Epithelial cell of umbilical artery (primary cell): ENCODE results near the gene HSPB2. TPM values are rescaled to one million over a fixed set of nuclear protein-coding genes. Genes with fewer than 3 reads are reported as not detected.

Experiments
- total RNA-seq: library from RNA; depleted of rRNA; stranded (reverse); fragments of >200 nt; gene quantifications from 2 replicates; pipeline ENCODE4 v1.2.3, GENCODE V29; 2014

Gene HSPB2
- not detected in 2 replicates for total RNA-seq

DNA sequence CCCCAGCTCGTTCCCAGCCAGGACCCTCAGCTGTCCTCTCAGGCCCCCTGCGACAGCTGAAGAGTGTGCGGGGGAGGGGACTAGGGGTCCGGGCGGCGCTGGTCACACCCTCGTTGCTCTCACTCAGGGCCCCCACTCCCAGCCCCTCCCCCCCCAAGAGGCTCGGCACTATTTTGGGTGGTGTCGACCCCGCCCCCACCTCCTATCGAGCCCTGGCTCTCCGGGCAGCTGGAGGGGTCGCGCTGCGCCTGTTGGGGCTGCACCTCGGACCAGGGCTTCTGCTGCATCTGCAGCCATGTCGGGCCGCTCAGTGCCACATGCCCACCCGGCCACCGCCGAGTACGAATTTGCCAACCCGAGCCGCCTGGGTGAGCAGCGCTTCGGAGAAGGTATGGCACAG is at the start of gene HSPB2:
Gene HSPB2, plus strand, starts transcription at position 200 of the 400 bp plus-strand sequence. Its CDS starts 96 bp downstream, at position 296.

DNA sequence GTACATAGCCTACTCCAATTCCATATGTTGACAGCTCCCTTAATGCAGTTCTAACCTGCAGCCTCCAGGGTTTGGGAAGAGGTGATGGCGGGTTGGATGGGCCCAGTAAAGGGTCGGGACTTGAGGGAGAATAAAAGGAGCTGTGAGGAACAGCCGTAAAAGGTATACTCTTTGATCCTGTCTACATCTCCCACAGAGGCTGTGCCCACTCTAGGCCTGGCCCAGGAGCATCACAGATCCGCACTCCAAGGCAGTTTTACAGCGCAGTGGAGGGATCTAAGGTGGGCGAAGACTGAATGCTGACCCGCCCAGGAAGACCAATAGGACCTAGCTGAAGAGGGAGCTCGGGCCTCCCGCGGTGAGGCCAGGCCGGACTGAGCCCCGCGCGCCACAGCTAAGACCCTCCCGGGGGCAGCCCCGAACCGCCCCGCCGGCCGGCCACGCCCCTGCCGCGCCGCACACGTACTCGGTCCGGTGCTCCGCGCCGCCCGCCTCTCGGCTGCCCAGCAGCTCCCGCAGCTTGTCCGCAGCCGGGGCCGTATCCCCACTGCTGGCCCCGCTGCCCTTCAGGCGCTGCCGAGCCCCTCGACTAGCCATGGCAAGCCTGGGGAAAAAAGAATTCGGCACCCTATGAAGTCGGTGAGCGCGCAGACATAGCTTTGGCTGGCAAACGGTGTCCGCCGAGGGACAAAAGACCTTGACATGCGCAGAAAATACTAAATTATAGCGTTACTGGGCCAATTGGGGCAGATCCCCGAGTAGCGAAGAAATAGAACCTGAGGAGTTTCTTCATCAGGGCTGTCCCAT is 41.4 kb upstream of the HSPB2 start, which contains the start of gene ALG9:
Gene ALG9, minus strand, starts transcription at position 696 of the 807 bp plus-strand sequence. Its CDS starts 99 bp downstream, at position 597.

DNA sequence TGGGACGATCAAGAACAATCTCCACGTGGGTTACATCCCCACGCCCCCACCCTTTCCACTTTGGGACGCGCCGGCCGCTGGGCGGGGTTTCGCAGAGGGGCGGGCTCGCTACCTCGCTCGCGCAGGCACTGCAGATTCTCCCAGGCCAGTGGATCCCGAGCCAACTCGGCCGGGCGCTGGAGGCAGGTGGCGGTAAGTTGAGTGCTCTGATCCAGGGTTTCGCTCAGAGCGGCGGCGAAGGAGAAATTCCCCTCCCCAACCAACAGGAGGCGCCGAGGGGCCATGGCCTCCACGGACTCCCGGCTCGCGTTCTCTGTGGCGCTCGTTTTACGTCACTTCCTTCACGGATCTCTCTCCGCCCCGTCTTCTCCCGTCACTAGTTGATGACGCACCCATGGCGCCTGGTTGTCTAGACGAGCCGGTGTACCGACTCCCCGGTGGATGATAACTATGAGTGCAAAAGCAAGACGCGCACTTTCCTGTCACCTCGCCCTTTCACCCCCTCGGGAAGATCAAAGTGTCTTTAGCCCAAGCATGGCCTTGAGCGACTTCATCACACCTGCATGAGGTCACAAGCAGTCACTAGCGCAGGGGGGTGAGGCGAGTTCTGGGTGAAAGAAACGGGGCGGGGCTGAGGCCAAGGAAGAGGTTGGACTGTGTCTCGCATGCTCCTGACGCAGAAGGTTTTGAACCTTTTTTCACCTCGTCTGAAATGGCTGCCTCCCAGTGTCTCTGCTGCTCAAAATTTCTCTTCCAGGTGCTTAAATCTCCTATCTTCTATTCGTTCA is 33.5 kb upstream of the HSPB2 start, which contains the start of the genes CFAP68 and FDXACB1:
Gene CFAP68, plus strand, starts transcription at position 693 of the 788 bp plus-strand sequence. Its CDS starts 20 bp downstream, at position 713.
Gene FDXACB1, minus strand, starts transcription at position 317 of the 788 bp plus-strand sequence. Its CDS starts 33 bp downstream, at position 284.

GRCh38 chr11:111911563-111912401 is 752 bp upstream of the HSPB2 start, which contains the start of gene CRYAB:
Gene CRYAB, minus strand, starts transcription at chr11:111911770. Its CDS starts 46 bp downstream, at chr11:111911724.

DNA sequence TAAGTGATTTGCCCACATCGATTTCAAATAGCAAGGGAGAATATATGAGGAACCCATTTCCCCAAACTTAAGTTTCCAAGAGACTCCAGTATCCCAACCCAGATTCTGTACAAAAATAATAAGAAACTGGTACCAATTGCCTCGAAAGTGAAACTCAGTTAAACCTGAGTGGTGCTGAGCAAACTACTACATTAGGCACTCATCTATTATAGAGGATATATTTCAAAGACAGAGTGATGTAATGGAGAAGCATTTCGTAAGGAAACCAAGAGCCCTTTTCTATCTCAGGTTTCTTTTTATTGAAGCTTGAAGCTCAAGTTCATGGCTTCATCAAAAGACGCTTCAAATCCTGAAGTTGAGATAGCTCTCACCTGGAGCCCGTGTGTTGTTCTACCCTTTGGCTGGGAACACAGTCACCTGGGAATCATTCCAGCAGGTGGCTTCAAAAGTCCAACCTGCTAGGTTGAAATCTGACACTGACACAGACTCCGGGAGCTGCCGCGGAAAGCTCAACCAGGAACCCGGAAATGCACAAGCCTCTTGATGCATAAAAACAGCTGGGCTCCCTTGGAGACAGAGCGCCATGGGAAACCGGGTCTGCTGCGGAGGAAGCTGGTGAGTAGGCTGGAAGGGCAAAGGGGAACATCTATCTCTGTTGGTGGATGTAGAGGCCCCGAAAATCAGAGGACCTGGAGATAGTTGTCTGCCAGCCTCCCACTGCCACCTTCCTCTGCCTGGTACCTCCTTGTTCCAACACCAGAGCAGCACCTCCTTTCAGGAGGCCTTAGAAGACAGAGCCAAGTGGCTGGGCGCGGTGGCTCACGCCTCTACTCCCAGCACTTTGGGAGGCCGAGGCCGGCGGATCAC is 6.1 kb downstream of the HSPB2 start, which contains the start of gene C11orf52:
Gene C11orf52, plus strand, starts transcription at position 524 of the 867 bp plus-strand sequence. Its CDS starts 60 bp downstream, at position 584.

Other genes starting within 250 kb of the HSPB2 start
- 36.1 and 60.0 TPM in 2 replicates for gene PPP2R1B, start 146.3 kb upstream of the HSPB2 start, total RNA-seq
- 27.0 and 33.4 TPM in 2 replicates for gene ALG9, start 41.2 kb upstream of the HSPB2 start, total RNA-seq
- gene FDXACB1, start 33.6 kb upstream of the HSPB2 start, total RNA-seq: 2.6 and 3.8 TPM in 2 replicates
- gene CFAP68, start 33.2 kb upstream of the HSPB2 start, total RNA-seq: 0.15 and 1.6 TPM in 2 replicates
- gene CRYAB, start 964 bp upstream of the HSPB2 start, total RNA-seq: not detected in 2 replicates
- gene C11orf52, start 6.2 kb downstream of the HSPB2 start, total RNA-seq: under 0.01 and 0.61 TPM in 2 replicates
- 26.4 and 30.5 TPM in 2 replicates for gene DIXDC1, start 24.6 kb downstream of the HSPB2 start, total RNA-seq
- gene DLAT, start 112.7 kb downstream of the HSPB2 start, total RNA-seq: 38.0 and 42.2 TPM in 2 replicates
- 1.2 and 1.9 TPM in 2 replicates for gene PIH1D2, start 161.3 kb downstream of the HSPB2 start, total RNA-seq
- 23.1 and 24.7 TPM in 2 replicates for gene NKAPD1, start 161.6 kb downstream of the HSPB2 start, total RNA-seq
- gene TIMM8B, start 174.0 kb downstream of the HSPB2 start, total RNA-seq: 40.9 and 70.5 TPM in 2 replicates
- 121 and 189 TPM in 2 replicates for gene SDHD, start 174.1 kb downstream of the HSPB2 start, total RNA-seq